ENCODE data around the gene ARL5A. TPM values are rescaled to one million over a fixed set of nuclear protein-coding genes. Genes with fewer than 3 reads are reported as not detected.

The ARL5A gene
- total RNA-seq, 1 donor from 2014 or later, result 42.2 TPM

GRCh38 chr2:151774506-151774905, 53.7 kb downstream of the ARL5A start:
- H3K9me3 Mint-ChIP-seq (ENCODE audit: unreplicated experiment), result no peaks in the 10 kb centered on the region
- H3K4me1 Mint-ChIP-seq (ENCODE audit: unreplicated experiment), result no peaks in the 10 kb centered on the region
- no peaks in the 10 kb centered on the region for H3K27me3 Mint-ChIP-seq (ENCODE audit: unreplicated experiment)
- peaks cover 23% of the 10 kb centered on the region for H3K36me3 Mint-ChIP-seq (ENCODE audit: low read depth, unreplicated experiment)
- no peak for TF ChIP-seq CTCF (IDR thresholded peaks at IDR 0.05; ENCODE audit: unreplicated experiment)
- H3K27ac Mint-ChIP-seq (ENCODE audit: unreplicated experiment), result no peak overlapping the region
- H3K4me3 Mint-ChIP-seq (ENCODE audit: unreplicated experiment), result no peak overlapping the region
- DNase-seq (ENCODE audit: low spot score), result no peak

- H3K9me3 Mint-ChIP-seq (ENCODE audit: unreplicated experiment), result no peaks in the 10 kb centered on the region
- H3K27ac Mint-ChIP-seq (ENCODE audit: unreplicated experiment), result no peak overlapping the region
- no peak for TF ChIP-seq CTCF (IDR thresholded peaks at IDR 0.05; ENCODE audit: unreplicated experiment)
- H3K27me3 Mint-ChIP-seq (ENCODE audit: unreplicated experiment), result peaks cover 2% of the 10 kb centered on the region
- no peak for DNase-seq (ENCODE audit: low spot score)
- no peak overlapping the region for H3K4me3 Mint-ChIP-seq (ENCODE audit: unreplicated experiment)
- H3K4me1 Mint-ChIP-seq (ENCODE audit: unreplicated experiment), result peaks cover 2% of the 10 kb centered on the region
- H3K36me3 Mint-ChIP-seq (ENCODE audit: low read depth, unreplicated experiment), result peaks cover 13% of the 10 kb centered on the region
Observed at GRCh38 chr2:151771599-151772358, 56.4 kb downstream of the ARL5A start.

- peaks cover 2% of the 10 kb centered on the region for H3K27me3 Mint-ChIP-seq (ENCODE audit: unreplicated experiment)
- no peak for TF ChIP-seq CTCF (IDR thresholded peaks at IDR 0.05; ENCODE audit: unreplicated experiment)
- no peak overlapping the region for H3K27ac Mint-ChIP-seq (ENCODE audit: unreplicated experiment)
- no peak overlapping the region for H3K4me3 Mint-ChIP-seq (ENCODE audit: unreplicated experiment)
- H3K36me3 Mint-ChIP-seq (ENCODE audit: low read depth, unreplicated experiment), result peaks cover 6% of the 10 kb centered on the region
- DNase-seq (ENCODE audit: low spot score), result no peak
- no peaks in the 10 kb centered on the region for H3K9me3 Mint-ChIP-seq (ENCODE audit: unreplicated experiment)
- H3K4me1 Mint-ChIP-seq (ENCODE audit: unreplicated experiment), result peaks cover 10% of the 10 kb centered on the region
Observed at GRCh38 chr2:151770995-151771394, 57.2 kb downstream of the ARL5A start.

- DNase-seq (ENCODE audit: low spot score), result no peak
- Mint-ChIP-seq H3K36me3 (ENCODE audit: low read depth, unreplicated experiment) (no peaks in the 10 kb centered on the region), H3K27me3 (ENCODE audit: unreplicated experiment) (peaks cover 4% of the 10 kb centered on the region), H3K9me3 (ENCODE audit: unreplicated experiment) (no peaks in the 10 kb centered on the region), H3K4me3 (ENCODE audit: unreplicated experiment) (no peak overlapping the region), H3K4me1 (ENCODE audit: unreplicated experiment) (peaks cover 19% of the 10 kb centered on the region), H3K27ac (ENCODE audit: unreplicated experiment) (no peak overlapping the region)
- TF ChIP-seq CTCF (IDR thresholded peaks at IDR 0.05; ENCODE audit: unreplicated experiment), result no peak
Observed at GRCh38 chr2:151769606-151770005, 58.6 kb downstream of the ARL5A start.

GRCh38 chr2:151767536-151767935, 60.7 kb downstream of the ARL5A start:
- Mint-ChIP-seq H3K36me3 (ENCODE audit: low read depth, unreplicated experiment) (no peaks in the 10 kb centered on the region), H3K27ac (ENCODE audit: unreplicated experiment) (no peak overlapping the region), H3K4me3 (ENCODE audit: unreplicated experiment) (no peak overlapping the region), H3K9me3 (ENCODE audit: unreplicated experiment) (no peaks in the 10 kb centered on the region), H3K27me3 (ENCODE audit: unreplicated experiment) (peaks cover 7% of the 10 kb centered on the region), H3K4me1 (ENCODE audit: unreplicated experiment) (peaks cover 19% of the 10 kb centered on the region)
- DNase-seq (ENCODE audit: low spot score), result no peak
- TF ChIP-seq CTCF (IDR thresholded peaks at IDR 0.05; ENCODE audit: unreplicated experiment), result no peak
